Omental fat pad (tissue), 4 donors: ENCODE results near the gene AXIN1. TPM values are rescaled to one million over a fixed set of nuclear protein-coding genes. Genes with fewer than 3 reads are reported as not detected.

ENCODE experiments used
- ATAC-seq: fragments of 150-250 bp; one replicate; pipeline ENCODE4 v1.9.1; 2016; ENCODE audit warnings: mild to moderate bottlenecking, moderate library complexity; ENCODE audit not compliant: low FRiP score
- DNase-seq: peaks from one replicate; pipeline ENCODE4 v3.0.0-alpha.2; 2019; ENCODE audit warnings: low spot score
- CTCF ChIP-seq, 3 donors: fragments of 450-650 bp; IDR thresholded peaks; one replicate each; pipeline ENCODE4 v1.5.1; 2016 to 2017; ENCODE audit warnings: antibody characterized with exemption in 3 of 3, mild to moderate bottlenecking in 3 of 3, moderate library complexity in 2 of 3
- total RNA-seq, 4 donors: library from RNA; depleted of rRNA; stranded (reverse); fragments of >200 nt; gene quantifications; one replicate each; pipeline ENCODE4 v1.1.0, GENCODE V29; 2016

AXIN1 gene
- total RNA-seq, 4 donors from 2014 or later: 17.0 to 36.6 (median 20.9) TPM

GRCh38 chr16:285146-286055 lies 67.1 kb downstream of the AXIN1 start:
- ATAC-seq (no peak), DNase-seq (no peak)
- no peak for TF ChIP-seq CTCF (IDR thresholded peaks at IDR 0.05)

GRCh38 chr16:284204-285120 lies 68.1 kb downstream of the AXIN1 start:
- no peak for DNase-seq
- ATAC-seq: no peak
- no peak for TF ChIP-seq CTCF (IDR thresholded peaks at IDR 0.05)

- ATAC-seq: no peak
- no peak for DNase-seq
- TF ChIP-seq CTCF (IDR thresholded peaks at IDR 0.05): no peak
These were observed 69.3 kb downstream of the AXIN1 start, which contains the start of gene PDIA2 for GRCh38 chr16:283033-283805. PDIA2 (plus strand) TSS chr16:283164; CDS start chr16:283170, 6 bp downstream.

GRCh38 chr16:282491-282890 lies 70.0 kb downstream of the AXIN1 start:
- DNase-seq (no peak), ATAC-seq (no peak)
- no peak for TF ChIP-seq CTCF (IDR thresholded peaks at IDR 0.05)

- ATAC-seq (no peak), DNase-seq (no peak)
- no peak for TF ChIP-seq CTCF (IDR thresholded peaks at IDR 0.05)
These were observed 70.8 kb downstream of the AXIN1 start for GRCh38 chr16:281660-282255.

GRCh38 chr16:280991-281659 lies 71.4 kb downstream of the AXIN1 start:
- DNase-seq (no peak), ATAC-seq (no peak)
- TF ChIP-seq CTCF (IDR thresholded peaks at IDR 0.05): no peak
